ENCODE data around the gene ITGB8.

ITGB8 gene

DNA sequence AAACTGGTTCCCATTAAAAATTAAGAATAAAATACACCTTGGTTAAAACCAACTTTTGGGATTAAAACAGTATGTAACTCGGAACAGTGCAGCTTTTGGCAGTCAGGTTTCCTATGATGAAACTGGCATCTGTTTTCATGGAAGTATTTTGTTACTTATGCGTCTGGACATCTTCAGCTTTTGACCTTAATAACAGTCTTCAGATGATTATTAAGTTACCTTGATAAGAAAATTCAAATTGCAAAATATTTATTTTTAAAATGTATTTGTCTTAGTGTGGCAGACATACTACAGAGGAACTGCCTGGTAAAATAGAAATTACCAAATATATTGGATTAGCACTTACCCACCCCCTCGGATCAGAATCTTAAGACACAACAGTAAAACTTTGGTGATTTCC, 100.0 kb downstream of the ITGB8 start:
- no peak for DNase-seq (ENCODE audit: low read depth)

DNA sequence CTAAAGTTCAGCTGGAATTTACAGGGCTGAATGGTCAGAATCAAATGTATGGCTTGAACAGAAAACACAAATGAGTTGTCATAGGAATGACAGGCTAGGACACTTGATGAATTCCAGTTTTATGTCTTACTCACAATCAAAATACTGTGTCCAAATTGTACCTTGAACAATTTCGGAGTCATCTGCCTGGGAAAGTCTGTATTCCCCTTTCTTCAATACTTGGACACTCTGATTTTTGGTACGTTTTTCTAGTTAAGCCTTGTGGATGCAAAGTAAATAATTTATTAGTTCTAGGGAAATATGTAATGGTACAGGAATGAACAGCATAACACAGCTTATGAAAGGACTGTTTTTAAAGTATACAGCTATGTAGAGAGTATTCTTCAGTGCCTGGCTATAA, 100.4 kb downstream of the ITGB8 start:
- no peak for DNase-seq (ENCODE audit: low read depth)

DNA sequence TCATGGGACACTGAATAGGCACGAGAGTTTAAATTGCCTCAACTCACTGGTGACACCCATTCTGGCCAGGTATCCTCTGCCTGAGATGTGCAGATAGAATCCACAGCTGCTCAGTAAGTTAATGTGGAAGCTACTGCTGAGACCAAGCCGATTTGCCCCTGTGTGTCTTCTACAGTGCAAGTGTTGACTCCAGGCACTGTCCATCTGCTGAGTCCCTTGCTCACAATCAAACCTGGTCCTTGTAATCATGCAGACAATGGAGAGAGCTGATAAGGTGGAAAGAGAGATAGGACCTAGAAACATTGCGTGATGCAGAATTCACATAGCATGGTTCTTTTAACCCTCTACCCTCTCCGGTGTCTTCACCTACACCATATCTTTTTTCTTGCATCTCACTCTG, 101.4 kb downstream of the ITGB8 start:
- DNase-seq (ENCODE audit: low read depth) = no peak

GRCh38 chr7:20435305-20435704, 104.6 kb downstream of the ITGB8 start:
- no peak for DNase-seq (ENCODE audit: low read depth)

DNA sequence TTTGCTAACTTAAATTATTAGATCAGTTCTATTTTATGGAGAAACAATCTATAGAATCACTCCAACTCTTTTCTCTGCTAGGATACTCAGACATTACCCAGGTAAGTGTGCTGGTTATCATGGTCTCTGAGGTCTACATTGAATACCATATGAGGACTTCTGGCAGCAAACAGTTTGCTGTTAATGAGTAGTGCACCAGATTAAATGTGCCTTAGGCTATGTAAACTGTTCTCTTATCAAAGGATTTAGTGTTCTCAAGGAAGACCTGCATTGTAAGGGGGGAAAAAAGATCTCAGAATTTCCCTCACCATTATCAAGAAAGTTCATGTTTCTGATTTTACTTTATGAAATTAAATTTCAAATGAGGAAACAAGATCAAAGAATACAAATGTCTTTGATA, 107.5 kb downstream of the ITGB8 start:
- DNase-seq (ENCODE audit: low read depth) = no peak

DNA sequence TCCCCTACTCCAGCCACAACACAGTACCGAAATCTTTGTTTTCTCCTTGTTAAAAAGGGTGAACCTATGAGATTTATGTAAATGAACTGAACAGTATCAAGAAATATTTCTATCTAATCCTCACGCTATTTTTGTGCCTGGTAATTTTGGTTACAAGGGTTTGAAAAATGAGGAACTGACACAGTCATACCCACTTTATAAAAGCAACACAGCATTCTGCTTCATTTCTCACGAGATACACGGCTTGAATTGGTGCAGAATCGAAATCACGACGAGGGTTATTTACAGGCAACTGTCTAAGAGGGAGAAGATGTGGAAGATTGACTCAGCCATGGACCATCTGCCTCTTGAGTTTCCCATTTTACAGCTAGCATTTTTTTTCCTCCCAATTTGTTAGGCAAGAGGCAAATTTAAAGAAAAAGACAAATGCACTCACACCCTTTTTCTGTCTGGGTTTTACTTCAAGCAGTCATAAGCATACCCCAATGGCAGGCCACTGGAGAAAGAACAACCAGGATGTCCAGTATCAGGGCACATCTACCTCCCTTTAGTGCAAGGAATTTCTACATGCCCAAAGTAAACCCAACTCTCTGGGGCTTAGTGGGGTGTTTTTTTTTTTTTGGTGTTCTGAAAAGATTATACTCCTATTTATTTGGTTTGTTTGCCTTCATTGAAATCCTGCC, 108.1 kb downstream of the ITGB8 start:
- DNase-seq (ENCODE audit: low read depth) = no peak

DNA sequence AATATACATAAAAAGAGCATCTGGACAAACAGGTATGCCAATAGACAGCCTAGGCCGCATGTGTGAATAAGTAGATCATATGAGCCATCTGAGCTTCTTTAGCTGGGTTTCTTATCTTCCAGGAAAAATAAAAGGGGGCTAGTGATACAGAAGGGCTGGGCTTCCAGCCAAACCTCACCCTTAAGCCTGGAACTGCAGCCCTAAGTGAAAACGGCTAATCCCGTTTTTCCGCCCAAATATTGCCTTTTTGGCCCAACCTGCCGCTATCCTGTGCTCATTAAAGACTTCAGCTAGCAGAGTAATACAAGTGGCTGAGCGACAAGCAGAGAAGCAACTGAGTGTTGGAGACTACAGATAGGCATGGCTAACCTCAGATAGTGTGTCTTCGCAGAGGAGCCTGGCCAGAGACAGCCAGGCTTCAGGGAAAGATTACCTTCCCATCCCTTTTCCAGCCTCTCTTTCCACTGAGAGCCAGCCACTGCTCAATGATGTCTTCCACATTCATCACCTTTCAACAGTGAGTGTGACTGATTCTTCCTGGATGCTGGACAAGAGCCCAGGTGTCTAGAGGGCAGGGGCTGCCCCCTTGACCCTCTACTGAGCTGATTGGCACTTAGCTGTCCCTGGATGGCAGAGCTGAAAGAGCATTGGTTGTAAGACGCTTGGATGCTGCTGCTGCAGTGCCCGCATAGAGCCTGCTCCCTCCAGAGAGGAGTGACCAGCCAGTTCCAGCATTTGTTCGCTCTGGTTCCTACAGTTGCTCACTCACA, 108.9 kb downstream of the ITGB8 start:
- DNase-seq (ENCODE audit: low read depth) = no peak

DNA sequence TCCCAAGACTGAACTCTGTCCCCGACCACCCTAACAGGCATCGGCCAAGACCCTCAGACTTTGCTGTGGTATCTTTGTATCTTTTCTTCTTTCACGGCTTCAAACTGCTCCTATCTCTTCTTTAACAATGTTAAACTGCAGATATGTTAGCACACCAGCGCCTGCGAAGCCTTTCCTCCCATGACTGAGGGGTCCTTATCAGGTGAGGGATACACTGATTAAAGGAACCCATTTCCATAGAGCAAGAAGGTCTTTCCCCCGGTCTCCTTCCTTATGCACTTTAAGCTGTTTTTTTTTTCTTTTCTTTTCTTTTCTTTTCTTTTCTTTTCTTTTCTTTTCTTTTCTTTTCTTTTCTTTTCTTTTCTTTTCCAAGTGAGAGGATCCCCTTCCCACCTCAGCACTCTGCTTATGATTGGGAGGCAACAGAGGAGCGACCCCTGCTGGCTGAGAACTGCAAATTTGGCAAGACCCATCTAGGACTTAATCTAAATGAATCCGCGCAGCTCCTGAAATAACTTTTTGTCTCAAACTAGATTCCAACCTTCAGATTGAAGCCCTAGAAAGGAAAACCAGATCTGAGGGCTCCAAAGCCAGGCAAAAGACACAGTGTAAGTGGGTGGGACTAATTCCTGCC, 109.9 kb downstream of the ITGB8 start:
- no peak for DNase-seq (ENCODE audit: low read depth)

- no peak for DNase-seq (ENCODE audit: low read depth)
These were observed 110.6 kb downstream of the ITGB8 start for GRCh38 chr7:20441346-20441745.

DNA sequence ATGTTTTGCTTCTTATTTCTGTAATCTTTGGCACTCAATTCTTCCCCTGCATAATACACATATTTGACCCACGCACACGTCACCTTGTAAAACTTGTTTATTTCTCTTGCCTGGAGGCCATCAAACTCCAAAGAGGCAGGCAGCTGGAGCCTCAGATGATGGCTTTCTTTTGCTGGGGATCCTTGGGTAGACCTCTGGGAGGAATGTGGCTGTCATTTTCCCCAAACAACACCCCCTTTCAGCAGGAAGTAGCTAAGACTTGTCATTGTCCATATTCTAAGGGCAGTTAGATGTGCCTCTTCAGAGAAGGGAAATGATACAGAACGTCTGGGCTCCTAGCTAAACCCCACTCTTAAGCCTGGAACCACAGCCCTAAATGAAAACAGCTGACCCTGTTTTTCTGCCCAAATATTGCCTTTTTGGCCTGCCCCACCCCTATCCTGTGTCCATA, 111.3 kb downstream of the ITGB8 start:
- DNase-seq (ENCODE audit: low read depth) = no peak

GRCh38 chr7:20442951-20443350, 112.3 kb downstream of the ITGB8 start:
- no peak for DNase-seq (ENCODE audit: low read depth)

GRCh38 chr7:20444030-20444800, 113.5 kb downstream of the ITGB8 start:
- DNase-seq (ENCODE audit: low read depth) = no peak

DNA sequence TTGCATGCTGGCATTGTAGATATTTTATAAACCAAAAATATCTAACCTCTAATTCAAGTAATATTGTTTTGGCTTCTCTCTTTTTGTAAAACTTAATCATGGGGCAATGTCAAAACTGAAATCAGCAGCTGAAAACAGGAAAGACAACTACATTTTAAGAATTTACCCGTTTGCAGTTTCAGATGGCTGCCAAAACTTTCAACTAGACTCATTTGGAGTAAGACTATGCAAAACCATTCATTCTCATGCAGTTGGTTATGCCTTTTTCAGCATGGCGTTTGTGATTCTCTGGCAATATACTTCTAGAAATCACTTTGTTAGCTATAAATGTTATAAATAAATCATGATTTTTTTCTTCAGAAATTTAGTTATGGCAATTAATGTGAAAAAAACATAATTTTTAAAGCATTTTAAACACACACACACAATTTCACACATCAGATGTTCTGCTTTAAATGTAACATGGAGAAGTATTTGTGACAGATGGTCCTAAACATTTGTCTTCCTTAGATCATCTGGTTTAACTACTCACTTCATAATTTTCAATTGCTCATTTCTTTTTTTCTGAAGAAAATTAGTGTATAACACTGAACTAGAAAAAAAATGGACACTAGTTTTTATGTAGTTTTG, 116.4 kb downstream of the ITGB8 start:
- DNase-seq (ENCODE audit: low read depth) = no peak

DNA sequence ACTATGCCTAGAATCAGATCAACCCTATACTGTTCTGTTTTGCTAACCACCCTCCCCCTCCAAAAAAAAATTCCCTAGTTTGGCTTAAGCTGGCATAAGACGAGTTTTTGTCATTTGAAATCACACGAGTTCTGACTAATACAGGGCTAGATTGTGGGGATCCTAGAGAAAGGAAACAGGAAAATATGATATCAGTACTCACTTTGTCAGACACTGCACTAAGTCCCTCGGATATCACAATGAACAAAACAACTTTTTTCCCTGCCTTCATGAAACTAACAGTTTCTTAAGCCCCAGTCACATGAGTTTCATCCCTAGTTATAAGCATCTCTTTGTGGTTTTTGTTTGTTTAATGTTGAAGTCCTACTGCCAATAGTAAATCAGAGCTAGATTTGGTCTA, 118.5 kb downstream of the ITGB8 start:
- DNase-seq (ENCODE audit: low read depth) = no peak

DNA sequence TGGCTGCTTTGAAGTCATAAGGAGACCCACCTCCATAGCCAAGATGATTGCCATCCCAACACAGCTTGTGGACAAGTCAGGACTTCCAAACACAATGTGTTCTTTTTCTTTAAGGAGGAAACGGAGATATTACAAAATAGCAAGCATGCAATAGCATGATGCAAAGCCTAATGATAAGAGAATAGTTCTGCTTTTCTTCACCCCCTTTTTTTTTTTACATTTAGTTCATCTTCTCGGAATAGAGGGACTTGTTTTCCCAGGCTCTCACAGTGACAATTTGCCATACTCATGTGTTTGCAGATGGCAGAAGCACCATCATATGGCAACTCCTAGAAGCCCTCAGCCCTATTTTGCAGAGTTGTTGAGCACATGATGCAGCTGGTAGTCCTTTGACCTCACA, 119.8 kb downstream of the ITGB8 start:
- DNase-seq (ENCODE audit: low read depth) = no peak

GRCh38 chr7:20454202-20454601, 123.5 kb downstream of the ITGB8 start:
- DNase-seq (ENCODE audit: low read depth) = no peak

DNA sequence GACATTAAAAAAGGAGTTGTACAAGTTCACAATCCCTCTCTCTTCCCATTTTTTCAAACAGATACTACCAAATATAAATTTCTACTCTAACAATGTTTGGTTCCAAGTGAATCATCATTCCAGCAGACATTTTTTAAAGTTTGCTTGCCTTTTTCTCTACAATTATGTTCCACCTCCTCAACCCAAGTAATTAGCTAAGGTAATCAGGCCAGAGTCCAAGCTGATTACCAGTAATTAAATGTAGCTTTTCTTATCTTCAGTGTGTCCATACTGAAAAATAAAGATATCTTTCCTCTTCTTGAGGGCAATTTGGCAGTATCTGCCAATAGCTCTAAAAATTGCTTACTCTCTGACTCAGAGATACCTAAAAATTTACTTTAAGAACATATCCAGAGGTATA, 126.0 kb downstream of the ITGB8 start:
- no peak for DNase-seq (ENCODE audit: low read depth)

DNA sequence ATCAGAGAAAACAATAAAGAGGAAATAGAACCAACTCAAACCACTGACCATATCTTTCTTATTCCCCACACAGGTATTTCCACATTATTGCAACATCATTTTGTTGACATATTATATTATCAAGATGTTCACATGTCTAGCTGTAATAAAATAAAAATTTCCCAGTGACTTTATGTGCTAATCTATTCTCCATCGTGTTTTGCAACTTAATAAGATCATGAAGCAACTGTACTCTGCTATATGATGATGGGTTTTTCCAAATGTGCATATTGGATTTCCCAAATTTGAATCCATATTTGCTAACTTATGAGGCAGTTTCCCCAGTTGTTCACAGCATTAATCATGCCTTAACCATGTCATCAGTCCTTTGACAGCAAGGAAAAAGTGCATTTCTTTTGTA, 127.8 kb downstream of the ITGB8 start:
- DNase-seq (ENCODE audit: low read depth) = no peak

GRCh38 chr7:20459419-20459818, 128.7 kb downstream of the ITGB8 start:
- no peak for DNase-seq (ENCODE audit: low read depth)

- no peak for DNase-seq (ENCODE audit: low read depth)
These were observed 134.2 kb downstream of the ITGB8 start for GRCh38 chr7:20464891-20465290.
